Large intestine (tissue), 3 donors: ENCODE results near the gene YWHAQ. TPM values are rescaled to one million over a fixed set of nuclear protein-coding genes. Genes with fewer than 3 reads are reported as not detected.
"Not testable (repeated sequence)": the region's sequence is repeated elsewhere in the genome, so short reads cannot be mapped to it uniquely, and the experiment has no call there.

Experiments
- DNase-seq, 2 donors: peaks; one replicate each; pipeline versions ENCODE4 v3.0.0 to v3.0.0-alpha.2; 2013
- H3K27ac ChIP-seq: one replicate; pipeline ENCODE4 v1.5.1; 2013; ENCODE audit warnings: low read length
- H3K27me3 ChIP-seq: 2 replicates; pipeline ENCODE4 v1.6.1; 2013; ENCODE audit warnings: low read length; ENCODE audit not compliant: control insufficient read depth, insufficient read depth
- H3K36me3 ChIP-seq: 2 replicates; pipeline ENCODE4 v1.6.1; 2013; ENCODE audit warnings: low read length; ENCODE audit not compliant: control insufficient read depth, insufficient read depth
- H3K4me1 ChIP-seq: one replicate; pipeline ENCODE4 v1.6.1; 2013; ENCODE audit warnings: low read length; ENCODE audit not compliant: control insufficient read depth, insufficient read depth
- H3K4me3 ChIP-seq: one replicate; pipeline ENCODE4 v1.5.1; 2013; ENCODE audit warnings: low read length
- H3K9me3 ChIP-seq: one replicate; pipeline ENCODE4 v1.6.1; 2013; ENCODE audit warnings: mild to moderate bottlenecking, low read depth, low read length, moderate library complexity; ENCODE audit not compliant: control insufficient read depth
- WGBS: methylation state at CpG from one replicate; pipeline ENCODE4 v1.1.5; 2013; ENCODE audit warnings: low lambda C conversion rate; ENCODE audit not compliant: insufficient coverage; 5-methylcytosine and 5-hydroxymethylcytosine counted together
- polyA plus RNA-seq: library from polyadenylated mRNA; unstranded; fragments of 120-200 nt; gene quantifications from one replicate; pipeline ENCODE4 v1.2.1, GENCODE V29; 2013

The YWHAQ gene
- polyA plus RNA-seq, 1 donor = 234 TPM

DNA sequence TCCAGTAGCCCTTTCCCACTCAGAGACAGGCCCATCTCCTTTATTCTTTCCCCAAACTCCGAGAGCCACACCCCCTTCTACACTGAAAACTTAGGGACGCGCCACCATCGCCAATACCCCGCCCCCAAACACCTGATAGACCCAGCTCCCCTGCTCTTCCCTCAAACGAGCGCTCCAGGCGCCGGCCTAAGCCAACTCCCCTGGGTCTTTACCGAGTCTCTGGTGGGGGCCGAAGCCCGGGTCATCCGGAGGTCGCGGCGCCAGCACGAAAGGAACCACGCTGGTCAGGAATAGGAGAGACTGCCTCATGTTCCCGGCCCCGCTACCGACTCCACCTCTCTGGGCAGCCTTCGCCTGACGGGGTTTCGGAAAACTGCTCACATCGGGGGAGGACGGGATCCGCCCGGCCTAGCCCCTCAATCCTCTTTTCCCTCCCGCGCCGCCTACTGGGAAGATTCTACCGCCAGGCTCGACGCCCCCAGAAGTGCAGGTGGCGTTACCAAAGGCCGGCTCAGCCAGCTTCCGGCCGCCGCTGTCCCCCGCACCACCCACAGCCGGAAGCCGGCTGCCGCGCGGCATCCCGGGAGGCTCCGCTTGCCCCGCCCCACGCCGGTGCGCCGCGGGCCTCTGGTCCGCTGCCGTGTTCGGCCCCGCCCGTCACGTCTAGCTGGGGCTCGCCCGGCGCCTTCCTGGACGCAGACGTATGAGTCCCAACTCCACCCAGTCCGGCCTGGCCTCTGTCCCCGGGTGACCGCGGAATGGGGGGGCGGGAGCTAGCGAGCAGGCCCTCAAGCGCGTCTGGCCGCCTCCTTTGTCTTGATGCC is 75.3 kb downstream of the YWHAQ start, which contains the start of gene ADAM17:
ADAM17 (minus strand) TSS at position 534 of the 824 bp plus-strand sequence; CDS start at position 309, 225 bp downstream.
- Histone ChIP-seq H3K27ac (peak within 1 kb of the TSS; percentile 98), H3K4me1 (peaks cover 8% of the 10 kb centered on the region), H3K36me3 (no peaks in the 10 kb centered on the region), H3K9me3 (no peaks in the 10 kb centered on the region), H3K4me3 (peak within 1 kb of the TSS; percentile 84), H3K27me3 (no peaks in the 10 kb centered on the region)
- peak; percentile 96 to 99 for DNase-seq
- WGBS = no CpG with 5 or more reads among the region's 73 CpGs

DNA sequence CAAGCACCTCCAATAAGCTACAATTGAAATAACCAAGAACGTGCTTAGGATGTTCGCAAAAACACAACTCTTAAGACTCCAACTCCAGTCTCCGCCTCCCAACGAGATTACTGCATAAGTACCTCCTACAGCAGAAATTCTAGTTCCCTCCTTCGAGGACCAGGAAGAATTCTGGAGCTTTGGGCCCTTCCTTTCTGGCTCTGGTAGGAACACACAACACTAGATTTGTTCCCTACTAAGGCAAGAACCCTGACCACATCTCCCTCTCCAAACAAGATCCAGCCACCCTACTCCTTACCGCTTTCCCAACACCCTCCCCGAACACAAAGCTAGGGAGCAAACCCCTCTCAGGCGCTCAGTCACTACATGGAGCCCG is 75.9 kb downstream of the YWHAQ start:
- peak overlapping the region; percentile 98 for H3K27ac ChIP-seq
- H3K9me3 ChIP-seq = no peaks in the 10 kb centered on the region
- peak; percentile 56 to 78 for DNase-seq
- peaks cover 3% of the 10 kb centered on the region for H3K36me3 ChIP-seq
- WGBS = no CpG with 5 or more reads among the region's 9 CpGs
- peaks cover 8% of the 10 kb centered on the region for H3K4me1 ChIP-seq
- no peaks in the 10 kb centered on the region for H3K27me3 ChIP-seq
- H3K4me3 ChIP-seq = peak overlapping the region; percentile 84

DNA sequence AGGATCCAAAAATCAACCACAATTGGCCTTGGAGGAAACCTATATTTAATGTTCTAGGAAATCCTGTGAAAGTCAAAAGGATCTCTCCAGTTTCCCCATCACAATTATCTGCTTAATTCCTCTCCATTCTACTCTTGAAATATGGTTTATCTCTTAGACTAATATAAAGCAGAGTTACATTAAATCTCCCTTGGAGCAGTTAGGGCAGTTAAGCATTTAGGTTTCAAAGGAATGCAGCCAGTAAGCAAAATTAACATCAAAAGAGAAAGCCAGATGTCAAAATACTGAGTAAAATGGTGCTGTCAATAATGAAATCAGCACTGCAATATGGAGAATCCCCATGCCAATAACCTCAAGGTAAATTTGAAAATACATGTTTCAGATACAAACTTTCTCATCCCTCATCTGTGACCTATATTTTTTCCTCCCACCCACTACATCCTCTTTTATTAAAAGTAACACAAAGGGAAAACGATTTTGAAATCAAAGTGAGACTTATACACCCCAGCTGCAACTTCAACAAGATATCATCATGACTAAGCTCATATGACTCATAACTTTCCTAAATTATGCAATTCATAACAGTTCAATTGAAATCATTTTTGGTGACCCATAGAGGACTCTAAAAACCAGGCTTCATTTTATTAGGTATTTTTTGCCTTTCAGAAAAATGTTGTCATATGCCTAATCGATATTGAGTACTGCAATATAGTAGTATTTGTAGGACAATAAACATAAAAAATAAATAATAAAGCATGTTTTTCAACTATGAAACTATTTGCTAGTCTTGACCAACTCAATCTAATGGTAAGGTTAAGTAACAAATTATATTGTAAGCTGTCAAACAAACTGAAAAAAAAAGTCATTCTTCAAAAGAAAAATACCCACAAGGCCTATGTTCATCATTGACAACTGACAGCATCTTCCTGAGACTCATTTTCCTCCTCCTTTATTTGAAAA is 78.3 kb downstream of the YWHAQ start:
- WGBS = 82% methylated on average over 2 of the region's 2 CpGs
- no peaks in the 10 kb centered on the region for H3K9me3 ChIP-seq
- no peaks in the 10 kb centered on the region for H3K27me3 ChIP-seq
- no peak overlapping the region for H3K4me3 ChIP-seq
- no peak for DNase-seq
- peaks cover 3% of the 10 kb centered on the region for H3K36me3 ChIP-seq
- peaks cover 8% of the 10 kb centered on the region for H3K4me1 ChIP-seq
- H3K27ac ChIP-seq = no peak overlapping the region

DNA sequence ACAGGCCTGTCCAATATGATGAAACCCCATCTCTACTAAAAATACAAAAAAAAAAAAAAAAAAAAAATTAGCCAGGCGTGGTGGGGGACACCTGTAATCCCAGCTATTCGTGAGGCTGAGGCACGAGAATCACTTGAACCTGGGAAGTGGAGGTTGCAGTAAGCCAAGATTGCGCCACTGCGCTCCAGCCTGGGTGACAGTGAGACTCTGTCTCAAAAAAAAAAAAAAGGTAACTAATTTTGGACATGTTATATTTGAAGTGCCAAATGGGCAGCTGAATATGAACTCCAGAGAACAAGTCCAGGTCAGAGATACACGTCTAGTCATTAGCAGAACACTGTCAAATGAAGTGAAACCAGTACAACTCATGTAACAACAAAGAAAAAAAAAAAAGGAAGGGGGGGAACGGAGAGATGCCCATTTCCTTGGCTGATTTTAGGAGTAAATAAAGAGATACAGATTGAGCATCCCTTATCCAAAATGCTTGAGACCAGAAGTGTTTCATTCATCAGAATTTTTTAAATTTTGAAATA is 79.9 kb downstream of the YWHAQ start:
- not testable (repeated sequence) for H3K4me1 ChIP-seq, DNase-seq, H3K36me3 ChIP-seq, H3K27ac ChIP-seq, H3K27me3 ChIP-seq, H3K4me3 ChIP-seq, H3K9me3 ChIP-seq
- WGBS = 86% methylated on average over 1 of the region's 7 CpGs

DNA sequence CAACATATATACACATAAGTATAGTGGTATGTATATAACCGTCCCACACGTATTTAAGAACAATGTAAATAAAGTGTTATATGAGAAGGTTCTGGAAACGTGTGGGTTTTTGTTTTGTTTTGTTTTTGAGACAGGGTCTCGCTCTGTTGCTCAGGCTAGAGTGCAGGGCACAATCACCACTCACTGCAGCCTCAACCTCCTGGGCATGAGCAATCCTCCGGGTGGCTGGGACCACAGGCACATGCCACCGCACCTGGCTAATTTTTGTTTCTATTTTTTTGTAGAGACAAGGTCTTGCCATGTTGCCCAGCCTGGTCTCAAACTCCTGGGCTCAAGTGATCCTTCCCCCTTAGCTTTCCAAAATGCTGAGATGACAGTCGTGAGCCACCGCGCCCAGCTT is 81.4 kb downstream of the YWHAQ start:
- Histone ChIP-seq H3K36me3 (peaks cover 3% of the 10 kb centered on the region), H3K4me1 (peaks cover 5% of the 10 kb centered on the region), H3K27ac (no peak overlapping the region), H3K27me3 (no peaks in the 10 kb centered on the region), H3K9me3 (no peaks in the 10 kb centered on the region), H3K4me3 (no peak overlapping the region)
- no peak for DNase-seq
- WGBS = 100% methylated on average over 1 of the region's 9 CpGs

DNA sequence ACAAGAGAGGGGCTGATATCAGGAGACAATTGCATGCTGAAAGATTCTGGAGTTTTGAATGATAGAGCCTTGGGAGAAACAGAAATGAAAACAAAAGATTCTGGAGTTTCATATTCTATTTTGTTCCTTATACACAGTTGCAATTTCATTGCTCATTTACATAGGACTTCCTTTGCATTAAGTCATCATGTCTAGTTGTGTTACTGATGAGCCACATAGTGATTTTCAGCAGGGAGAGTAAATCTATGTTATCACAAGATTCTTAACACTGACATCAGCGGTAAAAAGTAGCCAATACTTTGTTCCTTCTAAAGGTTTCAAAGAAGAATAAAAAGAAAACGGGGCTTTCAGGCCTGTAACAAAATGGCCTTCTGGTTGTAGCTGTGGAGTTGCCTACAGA is 82.3 kb downstream of the YWHAQ start:
- H3K27me3 ChIP-seq = no peaks in the 10 kb centered on the region
- DNase-seq = no peak
- peaks cover 3% of the 10 kb centered on the region for H3K36me3 ChIP-seq
- no CpG with 5 or more reads among the region's 2 CpGs for WGBS
- no peak overlapping the region for H3K4me3 ChIP-seq
- H3K27ac ChIP-seq = no peak overlapping the region
- no peaks in the 10 kb centered on the region for H3K9me3 ChIP-seq
- no peaks in the 10 kb centered on the region for H3K4me1 ChIP-seq

DNA sequence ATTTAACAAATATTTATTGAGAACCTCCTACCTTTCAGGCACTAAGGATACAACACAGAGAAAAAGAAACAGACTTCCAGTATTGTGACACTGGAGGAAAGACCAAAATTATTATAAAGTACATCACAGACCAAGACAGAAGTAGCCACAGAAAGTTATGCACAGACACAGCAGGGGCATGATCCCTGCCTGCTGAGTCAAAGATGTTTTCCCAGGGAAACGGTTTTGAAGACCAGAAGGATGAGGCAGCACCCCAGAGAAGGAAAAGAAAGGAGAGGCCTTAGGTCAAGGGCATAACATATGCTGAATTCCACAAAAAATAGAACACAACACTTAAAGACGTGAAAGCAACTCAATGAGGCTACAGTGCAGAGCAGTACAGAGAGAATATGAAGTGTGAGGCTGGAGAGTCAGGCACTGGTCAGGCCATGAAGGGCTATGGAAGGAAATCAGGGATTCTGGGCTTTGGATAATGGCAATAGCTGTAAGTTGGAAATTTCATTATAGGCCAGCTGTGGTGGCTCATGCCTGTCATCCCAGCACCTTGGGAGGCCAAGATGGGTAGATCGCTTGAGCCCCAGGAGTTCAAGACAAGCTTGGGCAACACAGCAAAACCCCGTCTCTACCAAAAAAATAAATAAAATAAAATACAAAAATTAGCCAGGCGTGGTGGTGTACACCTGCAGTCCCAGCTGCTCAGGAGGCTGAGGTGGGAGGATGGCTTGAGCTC is 83.4 kb downstream of the YWHAQ start:
- H3K4me3 ChIP-seq = no peak overlapping the region
- H3K27ac ChIP-seq = no peak overlapping the region
- H3K4me1 ChIP-seq = no peaks in the 10 kb centered on the region
- no CpG with 5 or more reads among the region's 5 CpGs for WGBS
- no peaks in the 10 kb centered on the region for H3K27me3 ChIP-seq
- H3K36me3 ChIP-seq = peaks cover 6% of the 10 kb centered on the region
- no peak for DNase-seq
- H3K9me3 ChIP-seq = no peaks in the 10 kb centered on the region

DNA sequence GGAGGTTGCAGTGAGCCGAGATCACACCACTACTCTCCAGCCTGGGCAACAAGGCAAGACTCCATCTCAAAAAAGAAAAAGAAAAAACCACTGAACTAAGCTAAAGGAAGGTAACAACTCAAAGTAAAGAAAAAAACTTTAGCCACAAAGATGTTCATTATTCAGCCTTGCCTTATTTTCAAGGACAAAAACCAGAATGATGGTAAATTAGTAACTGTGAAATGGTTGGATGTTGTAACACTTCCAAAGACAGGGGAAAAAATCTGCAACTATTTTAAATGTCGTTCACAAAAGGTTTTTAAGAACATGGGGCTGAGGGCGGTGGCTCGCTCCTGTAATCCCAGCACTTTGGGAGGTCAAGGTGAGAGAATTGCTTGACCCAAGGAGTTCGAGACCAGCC is 85.3 kb downstream of the YWHAQ start:
- DNase-seq = no peak
- Histone ChIP-seq H3K27ac (no peak overlapping the region), H3K27me3 (no peaks in the 10 kb centered on the region), H3K36me3 (peaks cover 8% of the 10 kb centered on the region), H3K4me3 (no peak overlapping the region), H3K9me3 (no peaks in the 10 kb centered on the region), H3K4me1 (no peaks in the 10 kb centered on the region)
- no CpG with 5 or more reads among the region's 5 CpGs for WGBS

DNA sequence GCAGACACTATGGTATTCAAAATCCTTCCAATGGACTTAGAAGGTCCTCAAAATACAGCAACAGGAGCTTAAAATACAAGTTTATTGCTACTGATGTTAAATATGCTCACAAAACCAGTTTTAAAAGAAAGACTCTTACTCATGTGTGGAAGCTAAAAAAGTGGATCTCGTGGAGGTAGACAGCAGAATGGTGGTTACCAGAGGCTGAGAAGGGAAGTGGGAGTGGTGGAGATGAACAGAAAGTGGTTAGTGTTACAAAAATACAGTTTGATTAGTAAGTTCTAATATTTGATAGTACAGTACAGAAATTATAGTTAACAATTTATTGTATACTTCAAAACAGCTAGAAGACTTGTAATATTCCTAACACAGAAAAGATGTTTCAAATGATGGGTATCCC is 87.2 kb downstream of the YWHAQ start:
- H3K27ac ChIP-seq = no peak overlapping the region
- peaks cover 5% of the 10 kb centered on the region for H3K36me3 ChIP-seq
- H3K9me3 ChIP-seq = no peaks in the 10 kb centered on the region
- 60% methylated on average over 1 of the region's 1 CpG for WGBS
- no peaks in the 10 kb centered on the region for H3K27me3 ChIP-seq
- H3K4me1 ChIP-seq = no peaks in the 10 kb centered on the region
- no peak overlapping the region for H3K4me3 ChIP-seq
- DNase-seq = no peak

DNA sequence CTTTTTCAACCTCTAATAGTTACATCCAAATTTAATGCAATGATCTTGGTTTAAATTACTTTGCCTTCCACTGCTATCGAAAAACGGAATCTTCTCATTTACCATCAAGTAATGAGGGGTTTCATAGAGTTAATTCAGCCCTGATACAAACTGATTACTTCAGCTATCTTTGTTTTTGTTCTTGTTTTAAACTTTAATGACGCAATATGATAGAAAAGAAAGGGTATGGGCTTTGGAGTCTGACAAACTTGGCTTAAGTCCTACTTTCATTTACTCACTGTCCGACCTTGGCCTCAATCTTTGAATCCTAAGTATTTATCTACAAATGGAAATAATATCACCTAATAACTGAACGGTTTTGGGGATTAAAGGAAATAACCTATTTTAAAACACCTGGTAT is 91.3 kb downstream of the YWHAQ start:
- Histone ChIP-seq H3K4me3 (no peak overlapping the region), H3K9me3 (no peaks in the 10 kb centered on the region), H3K27ac (no peak overlapping the region), H3K36me3 (peaks cover 7% of the 10 kb centered on the region), H3K4me1 (peaks cover 2% of the 10 kb centered on the region), H3K27me3 (no peaks in the 10 kb centered on the region)
- 63% methylated on average over 1 of the region's 5 CpGs for WGBS
- DNase-seq = no peak
